K562 (cell line): ENCODE results near the gene NR2F2. TPM values are rescaled to one million over a fixed set of nuclear protein-coding genes. Genes with fewer than 3 reads are reported as not detected.
A peak's percentile ranks its signal among the peaks of the same experiment; 100 is the strongest.

Source experiments
- ADNP ChIP-seq: fragments of 200-800 bp; sonication (Bioruptor generic); IDR thresholded peaks from 2 replicates; pipeline ENCODE4 v1.6.1; 2016; ENCODE audit warnings: missing genetic modification characterization, missing compliant biosample characterization
- ARNT ChIP-seq, 2 experiments: fragments of 450-650 bp; IDR thresholded peaks; 2 replicates each; pipeline ENCODE4 v1.6.1; 2016; ENCODE audit warnings: mild to moderate bottlenecking in 1 of 2
- CREM ChIP-seq: IDR thresholded peaks from 2 replicates; pipeline ENCODE4 v1.6.1; 2014; ENCODE audit warnings: antibody characterized with exemption, low read depth
- CTCF ChIP-seq, 3 experiments: IDR thresholded peaks in 2 of 3; conservative IDR thresholded peaks in 1 of 3; 2 replicates each; pipeline ENCODE4 v1.5.1; 2011 to 2012; ENCODE audit warnings: low read length in 3 of 3, mild to moderate bottlenecking in 3 of 3, control low read depth in 2 of 3, improper control_type of control experiment in 1 of 3, inconsistent platforms in 1 of 3, low read depth in 1 of 3, mixed read lengths in 1 of 3, moderate library complexity in 1 of 3; ENCODE audit not compliant: insufficient read depth in 2 of 3
- DEAF1 ChIP-seq: fragments of 450-650 bp; formaldehyde crosslinking; IDR thresholded peaks from 2 replicates; pipeline ENCODE4 v1.4.0; 2020; ENCODE audit warnings: mild to moderate bottlenecking, moderate library complexity
- KHSRP ChIP-seq: fragments of 450-650 bp; IDR thresholded peaks from 2 replicates; pipeline ENCODE4 v1.6.1; 2017
- PKNOX1 ChIP-seq: fragments of 450-650 bp; IDR thresholded peaks from 2 replicates; pipeline ENCODE4 v1.6.1; 2016
- PRPF4 ChIP-seq: fragments of 200-400 bp; formaldehyde crosslinking; IDR thresholded peaks from one replicate; pipeline ENCODE4 v1.6.1; 2017; ENCODE audit warnings: low read length, low read depth, mild to moderate bottlenecking; ENCODE audit not compliant: insufficient read depth, poor library complexity, severe bottlenecking
- REST ChIP-seq, 2 experiments: fragments of 450-650 bp; formaldehyde crosslinking in 1 of 2; IDR thresholded peaks; 2 replicates each; pipeline versions ENCODE4 v1.4.0 to v1.6.1; 2014 to 2020; ENCODE audit warnings: mild to moderate bottlenecking in 2 of 2, borderline replicate concordance in 1 of 2, low read depth in 1 of 2
- SMAD2 ChIP-seq: fragments of 150-350 bp; IDR thresholded peaks from 2 replicates; pipeline ENCODE4 v1.6.1; 2014; ENCODE audit warnings: low read depth, mild to moderate bottlenecking, low read length
- ZNF347 ChIP-seq: fragments of 450-650 bp; formaldehyde crosslinking; IDR thresholded peaks from 2 replicates; pipeline ENCODE4 v1.4.0; 2020; ENCODE audit warnings: low read depth, mild to moderate bottlenecking, moderate library complexity
- polyA plus RNA-seq, 8 experiments: library from polyadenylated mRNA; depleted of rRNA in 4 of 8; stranded (reverse) in 5 of 8; unstranded in 3 of 8; fragments of >200 nt; fragmentation: Nextera tagmentation in 2 of 8; fragmentation: Illumina TruSeq in 1 of 8; extraction: Ambion mirVana in 2 of 8; extraction: Trizol in 1 of 8; gene quantifications; 2 replicates each; pipeline versions ENCODE4 v1.2.1 to v1.2.3, GENCODE V29; 2011 to 2014; ENCODE audit warnings: inconsistent platforms in 1 of 8, missing spikeins in 1 of 8
- total RNA-seq, 7 experiments: library from RNA; depleted of rRNA in 6 of 7; stranded (reverse); fragments of >200 nt in 6 of 7; fragmentation: Illumina TruSeq in 2 of 7; extraction: Trizol in 2 of 7; gene quantifications; 2 replicates each; pipeline versions ENCODE4 v1.2.1 to v1.2.3, GENCODE V29; 2011 to 2021; ENCODE audit warnings: low replicate concordance in 1 of 7

Gene NR2F2
- total and polyA plus RNA-seq, 9 of the 15 experiments (the other 6 are each of a cell fraction or from before 2014, with no cell fraction given): 6.0 to 51.8 (median 11.1) TPM

GRCh38 chr15:96327155-96327741, 3.3 kb upstream of the NR2F2 start (continued):
- TF ChIP-seq CTCF (IDR thresholded peaks at IDR 0.05 in 2 of 3, conservative IDR thresholded peaks at IDR 0.05 in 1 of 3; ENCODE audit: insufficient read depth in 2 of 3, low read depth in 1 of 3, low read length in 3 of 3): peak; percentile 63 to 92 (median 70)
- TF ChIP-seq ZNF347 (CRISPR knock-in tag): no peak
- TF ChIP-seq ADNP (tag): no peak
- peak; percentile 85 for TF ChIP-seq PKNOX1
- TF ChIP-seq REST (IDR thresholded peaks at IDR 0.05; ENCODE audit: borderline replicate concordance): peak; percentile 79
- no peak for TF ChIP-seq REST (CRISPR knock-in tag; IDR thresholded peaks at IDR 0.05; ENCODE audit: low read depth)
- TF ChIP-seq PRPF4: no peak
- peak; percentile 81 for TF ChIP-seq DEAF1 (CRISPR knock-in tag)
- TF ChIP-seq KHSRP: no peak
- TF ChIP-seq SMAD2: no peak
- peak; percentile 13; the same call in 1 of the 2 replicates for TF ChIP-seq CREM
- TF ChIP-seq ARNT (IDR thresholded peaks at IDR 0.05): peak in 1 of 2 experiments; percentile 43; a peak in 2 of 4 replicates
